DOHH2 (cell line): ENCODE measurements around the gene COL23A1.

Experiments
- H3F3A ChIP-seq: fragments of 200-600 bp; sonication (generic), shearing (Covaris generic); 2 replicates; pipeline ENCODE4 v1.6.0; 2016; ENCODE audit warnings: antibody characterized with exemption, mild to moderate bottlenecking; ENCODE audit not compliant: control insufficient read depth, insufficient read depth
- H3K27ac ChIP-seq: fragments of 200-600 bp; sonication (generic); 2 replicates; pipeline ENCODE4 v1.5.1; 2014; ENCODE audit warnings: low read depth, mild to moderate bottlenecking, low read length, moderate library complexity
- H3K27me3 ChIP-seq: fragments of 200-600 bp; sonication (generic); 2 replicates; pipeline ENCODE4 v1.6.1; 2014; ENCODE audit warnings: mild to moderate bottlenecking, low read length, mixed read lengths; ENCODE audit not compliant: control insufficient read depth
- H3K36me3 ChIP-seq: fragments of 200-600 bp; sonication (generic); 2 replicates; pipeline ENCODE4 v1.6.1; 2014; ENCODE audit warnings: mild to moderate bottlenecking, low read length, moderate library complexity, mixed read lengths; ENCODE audit not compliant: control insufficient read depth
- H3K4me1 ChIP-seq: fragments of 200-600 bp; sonication (generic); 2 replicates; pipeline ENCODE4 v1.6.1; 2014; ENCODE audit warnings: mild to moderate bottlenecking, low read length, mixed read lengths; ENCODE audit not compliant: control insufficient read depth
- H3K4me2 ChIP-seq: fragments of 200-600 bp; sonication (generic); 2 replicates; pipeline ENCODE4 v1.6.0; 2014; ENCODE audit warnings: mild to moderate bottlenecking, low read length, moderate library complexity
- H3K4me3 ChIP-seq: fragments of 200-600 bp; sonication (generic); 2 replicates; pipeline ENCODE4 v1.5.1; 2014; ENCODE audit warnings: mild to moderate bottlenecking, low read length, mixed read lengths
- H3K79me2 ChIP-seq: fragments of 200-600 bp; sonication (generic); 2 replicates; pipeline ENCODE4 v1.6.1; 2014; ENCODE audit warnings: mild to moderate bottlenecking, low read length, mixed read lengths; ENCODE audit not compliant: control insufficient read depth
- H3K9me2 ChIP-seq: fragments of 200-600 bp; sonication (generic); replicated peaks from 2 replicates; pipeline ENCODE4 v1.6.1; 2014; ENCODE audit warnings: mild to moderate bottlenecking, low read length, mixed read lengths; ENCODE audit not compliant: control insufficient read depth
- H3K9me3 ChIP-seq: fragments of 200-600 bp; sonication (generic); 2 replicates; pipeline ENCODE4 v1.6.1; 2014; ENCODE audit warnings: antibody characterized with exemption, low read length, mixed read lengths; ENCODE audit not compliant: control insufficient read depth, insufficient read depth
- H4K20me1 ChIP-seq: fragments of 200-600 bp; sonication (generic); 2 replicates; pipeline ENCODE4 v1.6.0; 2014; ENCODE audit warnings: low read depth, mild to moderate bottlenecking, antibody characterized with exemption, low read length, moderate library complexity; ENCODE audit not compliant: control insufficient read depth, insufficient read depth
- CTCF ChIP-seq: fragments of 200-600 bp; sonication (generic); IDR thresholded peaks from one replicate; pipeline ENCODE4 v1.5.1; 2014; ENCODE audit warnings: antibody characterized with exemption, mild to moderate bottlenecking, low read depth, low read length; ENCODE audit not compliant: poor library complexity, severe bottlenecking
- EZH2phosphoT487 ChIP-seq: fragments of 200-600 bp; sonication (generic); IDR thresholded peaks from 2 replicates; pipeline ENCODE4 v1.6.1; 2017; ENCODE audit warnings: borderline replicate concordance, mild to moderate bottlenecking, antibody characterized with exemption, low read length, moderate library complexity, mixed read lengths

COL23A1 gene

GRCh38 chr5:178522361-178522760, 67.8 kb downstream of the COL23A1 start:
- Histone ChIP-seq H3K9me3 (no peaks in the 10 kb centered on the region), H3K4me3 (no peak overlapping the region), H3K9me2 (no peaks in the 10 kb centered on the region), H4K20me1 (no peaks in the 10 kb centered on the region), H3F3A (no peaks in the 10 kb centered on the region), H3K27me3 (no peaks in the 10 kb centered on the region), H3K79me2 (no peaks in the 10 kb centered on the region), H3K27ac (no peak overlapping the region), H3K4me2 (no peak overlapping the region), H3K4me1 (no peaks in the 10 kb centered on the region), H3K36me3 (no peaks in the 10 kb centered on the region)
- TF ChIP-seq CTCF (no peak), EZH2phosphoT487 (no peak)

- no peaks in the 10 kb centered on the region for H3K27me3 ChIP-seq
- H3K36me3 ChIP-seq, result no peaks in the 10 kb centered on the region
- no peak overlapping the region for H3K4me3 ChIP-seq
- H3K9me2 ChIP-seq, result no peaks in the 10 kb centered on the region
- no peak overlapping the region for H3K4me2 ChIP-seq
- no peak overlapping the region for H3K27ac ChIP-seq
- H3K79me2 ChIP-seq, result no peaks in the 10 kb centered on the region
- no peaks in the 10 kb centered on the region for H3K9me3 ChIP-seq
- no peaks in the 10 kb centered on the region for H3K4me1 ChIP-seq
- TF ChIP-seq EZH2phosphoT487 (no peak), CTCF (no peak)
- H4K20me1 ChIP-seq, result no peaks in the 10 kb centered on the region
- no peaks in the 10 kb centered on the region for H3F3A ChIP-seq
Measured at GRCh38 chr5:178520851-178521250, 69.3 kb downstream of the COL23A1 start.

- Histone ChIP-seq H3K9me2 (no peaks in the 10 kb centered on the region), H3K27me3 (no peaks in the 10 kb centered on the region), H3F3A (no peaks in the 10 kb centered on the region), H3K79me2 (no peaks in the 10 kb centered on the region), H3K4me1 (no peaks in the 10 kb centered on the region), H4K20me1 (no peaks in the 10 kb centered on the region), H3K36me3 (no peaks in the 10 kb centered on the region), H3K4me2 (no peak overlapping the region), H3K9me3 (no peaks in the 10 kb centered on the region), H3K4me3 (no peak overlapping the region), H3K27ac (no peak overlapping the region)
- TF ChIP-seq CTCF, result no peak
- TF ChIP-seq EZH2phosphoT487, result no peak
Measured at GRCh38 chr5:178519804-178520203, 70.4 kb downstream of the COL23A1 start.

GRCh38 chr5:178519155-178519554, 71.0 kb downstream of the COL23A1 start:
- TF ChIP-seq EZH2phosphoT487 (no peak), CTCF (no peak)
- H4K20me1 ChIP-seq, result no peaks in the 10 kb centered on the region
- no peak overlapping the region for H3K4me3 ChIP-seq
- H3K4me2 ChIP-seq, result no peak overlapping the region
- H3K27me3 ChIP-seq, result no peaks in the 10 kb centered on the region
- H3K27ac ChIP-seq, result no peak overlapping the region
- no peaks in the 10 kb centered on the region for H3K9me3 ChIP-seq
- H3K4me1 ChIP-seq, result no peaks in the 10 kb centered on the region
- no peaks in the 10 kb centered on the region for H3K9me2 ChIP-seq
- H3K79me2 ChIP-seq, result no peaks in the 10 kb centered on the region
- no peaks in the 10 kb centered on the region for H3F3A ChIP-seq
- no peaks in the 10 kb centered on the region for H3K36me3 ChIP-seq
